GM12878 (cell line): ENCODE results near the gene RARS2. TPM values are rescaled to one million over a fixed set of nuclear protein-coding genes. Genes with fewer than 3 reads are reported as not detected.

Experiments
- ATAC-seq: fragments of 200-7000 bp; cut with Tn5 transposase; 3 replicates; pipeline ENCODE4 v1.9.1; 2020; ENCODE audit warnings: mild to moderate bottlenecking, moderate library complexity
- BruUV-seq: library from RNA; stranded (reverse); fragments of 400-500 nt; replicated peaks from 2 replicates; lab custom pipeline; 2021; lab: Mats Ljungman, UMichigan
- CTCF ChIA-PET: fragments of 300-600 bp; sonication (Branson Sonifier 250); formaldehyde crosslinking; extraction: SDS; loops from one replicate; lab custom pipeline; 2021; ENCODE audit warnings: inconsistent platforms; lab: Yijun Ruan, JAX
- POLR2A ChIA-PET: fragments of 350-600 bp; formaldehyde crosslinking; extraction: SDS; loops from one replicate; lab custom pipeline; 2021; ENCODE audit warnings: inconsistent platforms; lab: Charles Lee
- RAD21 ChIA-PET: fragments of 300-600 bp; sonication (Branson Sonifier 250); formaldehyde crosslinking; loops from one replicate; lab custom pipeline; 2023; ENCODE audit warnings: antibody characterized with exemption; ENCODE audit not compliant: unreplicated experiment; lab: Charles Lee
- SMC1A ChIA-PET: fragments of 300-600 bp; sonication (Branson Sonifier 250); formaldehyde crosslinking; loops from one replicate; lab custom pipeline; 2023; ENCODE audit not compliant: unreplicated experiment, uncharacterized antibody; lab: Charles Lee
- DNase-seq: peaks from one replicate; pipeline ENCODE4 v3.0.0-alpha.2; 2011; ENCODE audit warnings: low read depth, low spot score
- FAIRE-seq: peaks from 3 replicates; lab custom pipeline; 2011; peaks lifted over from hg19 to GRCh38; lab: Jason Lieb, UNC
- H2AFZ ChIP-seq: 2 replicates; pipeline ENCODE4 v1.6.0; 2011; ENCODE audit warnings: low read depth, low read length, control low read depth; ENCODE audit not compliant: control insufficient read depth
- H3K27ac ChIP-seq: 2 replicates; pipeline ENCODE4 v1.5.1; 2011; ENCODE audit warnings: control low read depth; ENCODE audit not compliant: control insufficient read depth, insufficient read depth
- H3K27me3 ChIP-seq, 2 experiments: replicated peaks in 1 of 2; 2 replicates each; pipeline versions ENCODE4 v1.6.0 to v1.6.1; 2011; ENCODE audit warnings: low read length in 1 of 2; ENCODE audit not compliant: control insufficient read depth in 2 of 2, insufficient read depth in 2 of 2
- H3K36me3 ChIP-seq, 2 experiments: 2 replicates each; pipeline ENCODE4 v1.5.1; 2011; ENCODE audit warnings: low read length in 1 of 2; ENCODE audit not compliant: control insufficient read depth in 2 of 2, insufficient read depth in 2 of 2
- H3K4me1 ChIP-seq: 2 replicates; pipeline ENCODE4 v1.6.1; 2011; ENCODE audit warnings: mild to moderate bottlenecking, low read length, moderate library complexity, mixed read lengths; ENCODE audit not compliant: control insufficient read depth, insufficient read depth
- H3K4me2 ChIP-seq: 2 replicates; pipeline ENCODE4 v1.6.0; 2011; ENCODE audit warnings: control low read depth; ENCODE audit not compliant: control insufficient read depth, insufficient read depth
- H3K4me3 ChIP-seq: fragments of 200-600 bp; sonication (generic); 2 replicates; pipeline ENCODE4 v1.5.1; 2016
- H3K79me2 ChIP-seq: 2 replicates; pipeline ENCODE4 v1.6.0; 2011; ENCODE audit warnings: low read length; ENCODE audit not compliant: control insufficient read depth, insufficient read depth
- H3K9ac ChIP-seq: 2 replicates; pipeline ENCODE4 v1.8.0; 2011; ENCODE audit warnings: low read length, control low read depth, mixed read lengths; ENCODE audit not compliant: control insufficient read depth, insufficient read depth
- H3K9me3 ChIP-seq: replicated peaks from 3 replicates; pipeline ENCODE4 v1.5.1; 2011; ENCODE audit warnings: mild to moderate bottlenecking, low read length; ENCODE audit not compliant: control insufficient read depth, insufficient read depth
- H4K20me1 ChIP-seq: 2 replicates; pipeline ENCODE4 v1.6.0; 2011; ENCODE audit not compliant: control insufficient read depth, insufficient read depth
- CREM ChIP-seq: IDR thresholded peaks from 2 replicates; pipeline ENCODE4 v1.6.1; 2014; ENCODE audit warnings: antibody characterized with exemption, low read depth
- GATAD2B ChIP-seq: fragments of 450-650 bp; conservative IDR thresholded peaks from 2 replicates; pipeline ENCODE4 v1.6.1; 2017; ENCODE audit warnings: low read depth, mild to moderate bottlenecking, moderate library complexity
- IRF3 ChIP-seq: fragments of 450-650 bp; IDR thresholded peaks from 2 replicates; pipeline ENCODE4 v1.6.1; 2014; ENCODE audit warnings: mild to moderate bottlenecking
- KLF5 ChIP-seq: fragments of 450-650 bp; IDR thresholded peaks from 2 replicates; pipeline ENCODE4 v1.6.1; 2014; ENCODE audit warnings: mild to moderate bottlenecking; ENCODE audit not compliant: partially characterized antibody
- NR2F1 ChIP-seq: fragments of 450-650 bp; conservative IDR thresholded peaks from 2 replicates; pipeline ENCODE4 v1.6.1; 2017; ENCODE audit warnings: mild to moderate bottlenecking
- PKNOX1 ChIP-seq: fragments of 450-650 bp; IDR thresholded peaks from 2 replicates; pipeline ENCODE4 v1.6.1; 2016; ENCODE audit warnings: mild to moderate bottlenecking
- RB1 ChIP-seq: fragments of 450-650 bp; formaldehyde crosslinking; IDR thresholded peaks from 2 replicates; pipeline ENCODE4 v1.6.1; 2017; ENCODE audit warnings: mild to moderate bottlenecking, borderline replicate concordance
- ZNF217 ChIP-seq: fragments of 450-650 bp; IDR thresholded peaks from 2 replicates; pipeline ENCODE4 v1.6.1; 2017; ENCODE audit warnings: antibody characterized with exemption, mild to moderate bottlenecking
- WGBS: methylation state at CpG from one replicate; pipeline ENCODE4 v1.1.6; 2016; ENCODE audit warnings: low lambda C conversion rate; ENCODE audit not compliant: insufficient replicate concordance, insufficient coverage; ENCODE audit errors: missing lambda C conversion rate; 5-methylcytosine and 5-hydroxymethylcytosine counted together
- in situ Hi-C: fragments of 300-500 bp; cut with MboI; formaldehyde crosslinking; loops from 9 replicates; pipeline ENCODE4 v1.14.3; 2018; ENCODE audit warnings: mixed read lengths
- intact Hi-C: fragments of 100-400 bp; cut with micrococcal nuclease; formaldehyde crosslinking; loops from one replicate; pipeline ENCODE4 v1.14.2; 2022; ENCODE audit not compliant: unreplicated experiment
- polyA plus RNA-seq, 11 experiments: library from polyadenylated mRNA; depleted of rRNA in 4 of 11; unstranded in 6 of 11; stranded (reverse) in 5 of 11; fragments of >200 nt; fragmentation: Nextera tagmentation in 4 of 11; fragmentation: Illumina TruSeq in 1 of 11; extraction: Ambion mirVana in 4 of 11; extraction: Trizol in 1 of 11; gene quantifications; 1 replicate in 1 of 11; 2 replicates in 10 of 11; pipeline versions ENCODE4 v1.2.1 to v1.2.3, GENCODE V29; 2011 to 2016; ENCODE audit warnings: inconsistent platforms in 2 of 11, missing spikeins in 2 of 11, low read depth in 1 of 11
- total RNA-seq, 4 experiments: library from RNA; depleted of rRNA in 3 of 4; stranded (reverse); fragments of >200 nt in 3 of 4; fragmentation: Illumina TruSeq in 1 of 4; extraction: Trizol in 1 of 4; gene quantifications; 2 replicates each; pipeline versions ENCODE4 v1.2.1 to v1.2.3, GENCODE V29; 2013 to 2021

RARS2 gene
- total and polyA plus RNA-seq, 10 of the 15 experiments (the other 5 are each of a cell fraction or from before 2014, with no cell fraction given), result 18.3 to 54.2 (median 36.8) TPM

GRCh38 chr6:87487555-87487954 lies 102.2 kb downstream of the RARS2 start:
- no peak for FAIRE-seq
- BruUV-seq, result no TSS peak
- CTCF ChIA-PET, result no interaction called here

More at GRCh38 chr6:87487555-87487954, 102.2 kb downstream of the RARS2 start:
- Histone ChIP-seq H3K9ac (no peak overlapping the region), H3K4me3 (no peak overlapping the region), H2AFZ (no peak overlapping the region), H3K4me2 (no peak overlapping the region), H3K9me3 (no peaks in the 10 kb centered on the region; the same call in 2 of the 3 replicates), H3K27ac (no peak overlapping the region), H3K27me3 (no peaks in the 10 kb centered on the region), H3K36me3 (no peaks in the 10 kb centered on the region), H3K79me2 (no peaks in the 10 kb centered on the region), H4K20me1 (no peaks in the 10 kb centered on the region), H3K4me1 (no peaks in the 10 kb centered on the region)
- DNase-seq (no peak), ATAC-seq (no peak)
- in situ Hi-C loops, result no loop called here
- TF ChIP-seq RB1 (no peak), PKNOX1 (no peak), CREM (no peak), KLF5 (no peak), GATAD2B (no peak), ZNF217 (no peak), NR2F1 (no peak), IRF3 (no peak)
- SMC1A ChIA-PET, result interaction anchor here (0.7 to 0.9 kb wide), 3 partner anchors 12 to 319 kb away, joined by 3 to 4 read pairs (median 3); no protein-coding TSS in a partner anchor
- RAD21 ChIA-PET, result no interaction called here
- intact Hi-C loops, result no loop called here
- POLR2A ChIA-PET, result no interaction called here
- 95% methylated on average over 4 of the region's 4 CpGs for WGBS
